Endothelial cell (in vitro differentiated cells): ENCODE measurements around the gene COG6. TPM values are rescaled to one million over a fixed set of nuclear protein-coding genes. Genes with fewer than 3 reads are reported as not detected.

Experiments
- DNase-seq: peaks from one replicate; pipeline ENCODE4 v3.0.0; 2021; ENCODE audit warnings: low spot score
- H3K27ac Mint-ChIP-seq: one replicate; pipeline ENCODE4 v1.8.0; 2021; ENCODE audit warnings: mixed read lengths, inconsistent platforms; ENCODE audit not compliant: unreplicated experiment
- H3K27me3 Mint-ChIP-seq: one replicate; pipeline ENCODE4 v1.8.0; 2021; ENCODE audit warnings: mild to moderate bottlenecking, moderate library complexity, mixed read lengths, inconsistent platforms; ENCODE audit not compliant: unreplicated experiment
- H3K36me3 Mint-ChIP-seq: one replicate; pipeline ENCODE4 v1.8.0; 2021; ENCODE audit warnings: mild to moderate bottlenecking, low read depth, mixed read lengths, inconsistent platforms; ENCODE audit not compliant: unreplicated experiment
- H3K4me1 Mint-ChIP-seq: one replicate; pipeline ENCODE4 v1.8.0; 2021; ENCODE audit warnings: mild to moderate bottlenecking, mixed read lengths, inconsistent platforms; ENCODE audit not compliant: unreplicated experiment
- H3K4me3 Mint-ChIP-seq: one replicate; pipeline ENCODE4 v1.8.0; 2021; ENCODE audit warnings: mild to moderate bottlenecking, mixed read lengths, inconsistent platforms; ENCODE audit not compliant: unreplicated experiment
- H3K9me3 Mint-ChIP-seq: one replicate; pipeline ENCODE4 v1.8.0; 2021; ENCODE audit warnings: mixed read lengths, inconsistent platforms; ENCODE audit not compliant: unreplicated experiment
- total RNA-seq: library from RNA; stranded (reverse); fragmentation: NEBNext Ultra II Directional; extraction: Animal tissue kit (Norgen Biotek cat#: 25700); gene quantifications from one replicate; pipeline ENCODE4 v1.2.1, GENCODE V29; 2021; ENCODE audit not compliant: unreplicated experiment
- TF ChIP-seq, protein P1 (sequence below): fragments of 200-600 bp; sonication (generic); IDR thresholded peaks from one replicate; pipeline ENCODE4 v1.5.0; 2021; ENCODE audit warnings: antibody characterized with exemption; ENCODE audit not compliant: unreplicated experiment

COG6 gene
- total RNA-seq, 1 donor from 2014 or later, result 34.1 TPM

GRCh38 chr13:39616087-39616694 is 39.3 kb upstream of the COG6 start:
- no peaks in the 10 kb centered on the region for H3K9me3 Mint-ChIP-seq
- H3K36me3 Mint-ChIP-seq, result no peaks in the 10 kb centered on the region
- H3K4me1 Mint-ChIP-seq, result no peaks in the 10 kb centered on the region
- TF ChIP-seq, protein P1, sequence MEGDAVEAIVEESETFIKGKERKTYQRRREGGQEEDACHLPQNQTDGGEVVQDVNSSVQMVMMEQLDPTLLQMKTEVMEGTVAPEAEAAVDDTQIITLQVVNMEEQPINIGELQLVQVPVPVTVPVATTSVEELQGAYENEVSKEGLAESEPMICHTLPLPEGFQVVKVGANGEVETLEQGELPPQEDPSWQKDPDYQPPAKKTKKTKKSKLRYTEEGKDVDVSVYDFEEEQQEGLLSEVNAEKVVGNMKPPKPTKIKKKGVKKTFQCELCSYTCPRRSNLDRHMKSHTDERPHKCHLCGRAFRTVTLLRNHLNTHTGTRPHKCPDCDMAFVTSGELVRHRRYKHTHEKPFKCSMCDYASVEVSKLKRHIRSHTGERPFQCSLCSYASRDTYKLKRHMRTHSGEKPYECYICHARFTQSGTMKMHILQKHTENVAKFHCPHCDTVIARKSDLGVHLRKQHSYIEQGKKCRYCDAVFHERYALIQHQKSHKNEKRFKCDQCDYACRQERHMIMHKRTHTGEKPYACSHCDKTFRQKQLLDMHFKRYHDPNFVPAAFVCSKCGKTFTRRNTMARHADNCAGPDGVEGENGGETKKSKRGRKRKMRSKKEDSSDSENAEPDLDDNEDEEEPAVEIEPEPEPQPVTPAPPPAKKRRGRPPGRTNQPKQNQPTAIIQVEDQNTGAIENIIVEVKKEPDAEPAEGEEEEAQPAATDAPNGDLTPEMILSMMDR, result peak; percentile 61
- peak; percentile 64 for DNase-seq
- no peak overlapping the region for H3K4me3 Mint-ChIP-seq
- H3K27ac Mint-ChIP-seq, result no peak overlapping the region
- H3K27me3 Mint-ChIP-seq, result peaks cover 2% of the 10 kb centered on the region

GRCh38 chr13:39618561-39618960 is 36.9 kb upstream of the COG6 start:
- Mint-ChIP-seq H3K36me3 (no peaks in the 10 kb centered on the region), H3K27ac (no peak overlapping the region), H3K4me3 (no peak overlapping the region), H3K27me3 (peaks cover 2% of the 10 kb centered on the region), H3K9me3 (no peaks in the 10 kb centered on the region), H3K4me1 (no peaks in the 10 kb centered on the region)
- TF ChIP-seq, protein P1, result no peak
- no peak for DNase-seq

- no peaks in the 10 kb centered on the region for H3K4me1 Mint-ChIP-seq
- no peak for DNase-seq
- TF ChIP-seq, protein P1, result no peak
Measured at GRCh38 chr13:39623466-39623865, 32.0 kb upstream of the COG6 start.

GRCh38 chr13:39631307-39631706 is 24.2 kb upstream of the COG6 start:
- Mint-ChIP-seq H3K36me3 (no peaks in the 10 kb centered on the region), H3K4me3 (no peak overlapping the region), H3K27ac (no peak overlapping the region), H3K27me3 (peaks cover 2% of the 10 kb centered on the region), H3K9me3 (no peaks in the 10 kb centered on the region), H3K4me1 (peaks cover 5% of the 10 kb centered on the region)
- TF ChIP-seq, protein P1, result no peak
- no peak for DNase-seq

More at GRCh38 chr13:39623466-39623865, 32.0 kb upstream of the COG6 start:
- H3K4me3 Mint-ChIP-seq, result no peak overlapping the region
- no peaks in the 10 kb centered on the region for H3K9me3 Mint-ChIP-seq
- no peaks in the 10 kb centered on the region for H3K36me3 Mint-ChIP-seq
- H3K27me3 Mint-ChIP-seq, result peaks cover 2% of the 10 kb centered on the region
- no peak overlapping the region for H3K27ac Mint-ChIP-seq

GRCh38 chr13:39632994-39633393 is 22.5 kb upstream of the COG6 start:
- Mint-ChIP-seq H3K4me1 (peaks cover 7% of the 10 kb centered on the region), H3K36me3 (no peaks in the 10 kb centered on the region), H3K27ac (no peak overlapping the region)

More at GRCh38 chr13:39632994-39633393, 22.5 kb upstream of the COG6 start:
- Mint-ChIP-seq H3K4me3 (no peak overlapping the region), H3K27me3 (peaks cover 3% of the 10 kb centered on the region), H3K9me3 (no peaks in the 10 kb centered on the region)
- no peak for DNase-seq
- TF ChIP-seq, protein P1, result no peak
